Measurements from ENCODE around the gene LRRD1.

LRRD1 gene

GRCh38 chr7:92133737-92134270 lies 45.1 kb downstream of the LRRD1 start:
- peak overlapping the region; percentile 87 for H3K27ac ChIP-seq (ENCODE audit: low read depth, low read length)
- H3F3A ChIP-seq (ENCODE audit: control insufficient read depth, insufficient read depth) = peaks cover 5% of the 10 kb centered on the region; the same call in 1 of the 2 replicates
- H3K36me3 ChIP-seq (ENCODE audit: control insufficient read depth, low read length) = peaks cover 54% of the 10 kb centered on the region
- H3K4me2 ChIP-seq (ENCODE audit: low read length) = peak overlapping the region; percentile 92
- H3K4me1 ChIP-seq (ENCODE audit: control insufficient read depth, low read length) = peaks cover 44% of the 10 kb centered on the region
- H3K27me3 ChIP-seq (ENCODE audit: control insufficient read depth, low read length) = no peaks in the 10 kb centered on the region
- no peaks in the 10 kb centered on the region for H3K9me3 ChIP-seq (ENCODE audit: control insufficient read depth, insufficient read depth, low read length)
- H3K9me2 ChIP-seq (replicated peaks; ENCODE audit: control insufficient read depth, low read length) = no peaks in the 10 kb centered on the region
- peaks cover 40% of the 10 kb centered on the region for H4K20me1 ChIP-seq (ENCODE audit: control insufficient read depth, insufficient read depth, low read depth, low read length)
- H3K4me3 ChIP-seq (ENCODE audit: low read length) = peak overlapping the region; percentile 97
- no peak for TF ChIP-seq EZH2phosphoT487 (IDR thresholded peaks at IDR 0.05; ENCODE audit: borderline replicate concordance, low read length)
- peak; percentile 100 for TF ChIP-seq CTCF (IDR thresholded peaks at IDR 0.05; ENCODE audit: low read depth, low read length, poor library complexity, severe bottlenecking)
- H3K79me2 ChIP-seq (ENCODE audit: control insufficient read depth, low read length) = peaks cover 67% of the 10 kb centered on the region

- Histone ChIP-seq H3K27me3 (ENCODE audit: control insufficient read depth, low read length) (no peaks in the 10 kb centered on the region), H3F3A (ENCODE audit: control insufficient read depth, insufficient read depth) (peaks cover 5% of the 10 kb centered on the region; the same call in 1 of the 2 replicates), H3K9me3 (ENCODE audit: control insufficient read depth, insufficient read depth, low read length) (no peaks in the 10 kb centered on the region), H4K20me1 (ENCODE audit: control insufficient read depth, insufficient read depth, low read depth, low read length) (peaks cover 40% of the 10 kb centered on the region), H3K4me3 (ENCODE audit: low read length) (peak overlapping the region; percentile 97), H3K79me2 (ENCODE audit: control insufficient read depth, low read length) (peaks cover 72% of the 10 kb centered on the region), H3K27ac (ENCODE audit: low read depth, low read length) (peak overlapping the region; percentile 87), H3K4me2 (ENCODE audit: low read length) (peak overlapping the region; percentile 92), H3K36me3 (ENCODE audit: control insufficient read depth, low read length) (peaks cover 60% of the 10 kb centered on the region), H3K9me2 (replicated peaks; ENCODE audit: control insufficient read depth, low read length) (no peaks in the 10 kb centered on the region), H3K4me1 (ENCODE audit: control insufficient read depth, low read length) (peaks cover 44% of the 10 kb centered on the region)
- TF ChIP-seq CTCF (IDR thresholded peaks at IDR 0.05; ENCODE audit: low read depth, low read length, poor library complexity, severe bottlenecking) (no peak), EZH2phosphoT487 (IDR thresholded peaks at IDR 0.05; ENCODE audit: borderline replicate concordance, low read length) (no peak)
Measured at GRCh38 chr7:92133133-92133736, 45.7 kb downstream of the LRRD1 start.

GRCh38 chr7:92131764-92132330 lies 47.1 kb downstream of the LRRD1 start:
- TF ChIP-seq EZH2phosphoT487 (IDR thresholded peaks at IDR 0.05; ENCODE audit: borderline replicate concordance, low read length) (no peak), CTCF (IDR thresholded peaks at IDR 0.05; ENCODE audit: low read depth, low read length, poor library complexity, severe bottlenecking) (no peak)

More at GRCh38 chr7:92131764-92132330, 47.1 kb downstream of the LRRD1 start:
- H3K4me2 ChIP-seq (ENCODE audit: low read length) = peak overlapping the region; percentile 92
- H3K9me3 ChIP-seq (ENCODE audit: control insufficient read depth, insufficient read depth, low read length) = no peaks in the 10 kb centered on the region
- H3K27ac ChIP-seq (ENCODE audit: low read depth, low read length) = peak overlapping the region; percentile 87; the same call in 1 of the 2 replicates
- no peaks in the 10 kb centered on the region for H3K9me2 ChIP-seq (replicated peaks; ENCODE audit: control insufficient read depth, low read length)
- H3K27me3 ChIP-seq (ENCODE audit: control insufficient read depth, low read length) = no peaks in the 10 kb centered on the region
- peak overlapping the region; percentile 97 for H3K4me3 ChIP-seq (ENCODE audit: low read length)
- peaks cover 5% of the 10 kb centered on the region; the same call in 1 of the 2 replicates for H3F3A ChIP-seq (ENCODE audit: control insufficient read depth, insufficient read depth)
- H4K20me1 ChIP-seq (ENCODE audit: control insufficient read depth, insufficient read depth, low read depth, low read length) = peaks cover 40% of the 10 kb centered on the region
- peaks cover 86% of the 10 kb centered on the region for H3K79me2 ChIP-seq (ENCODE audit: control insufficient read depth, low read length)
- H3K36me3 ChIP-seq (ENCODE audit: control insufficient read depth, low read length) = peaks cover 74% of the 10 kb centered on the region
- peaks cover 41% of the 10 kb centered on the region for H3K4me1 ChIP-seq (ENCODE audit: control insufficient read depth, low read length)

All from DOHH2 (cell line).